Mammary epithelial cell (primary cell): Measurements from ENCODE around the gene WTIP.

Source experiments
- EZH2 ChIP-seq: IDR thresholded peaks from 2 replicates; pipeline ENCODE4 v1.6.1; 2012; ENCODE audit warnings: low read length, inconsistent platforms, borderline replicate concordance
- TF ChIP-seq, protein P1 (sequence below), 2 donors: IDR thresholded peaks in 1 of 2; conservative IDR thresholded peaks in 1 of 2; 2 replicates each; pipeline ENCODE4 v1.5.1; 2011 to 2012; ENCODE audit warnings: inconsistent platforms in 2 of 2, low read length in 2 of 2, mild to moderate bottlenecking in 2 of 2, control low read depth in 1 of 2, low read depth in 1 of 2; ENCODE audit not compliant: insufficient read depth in 1 of 2; ENCODE audit errors: extremely low read depth in 1 of 2

DNA sequence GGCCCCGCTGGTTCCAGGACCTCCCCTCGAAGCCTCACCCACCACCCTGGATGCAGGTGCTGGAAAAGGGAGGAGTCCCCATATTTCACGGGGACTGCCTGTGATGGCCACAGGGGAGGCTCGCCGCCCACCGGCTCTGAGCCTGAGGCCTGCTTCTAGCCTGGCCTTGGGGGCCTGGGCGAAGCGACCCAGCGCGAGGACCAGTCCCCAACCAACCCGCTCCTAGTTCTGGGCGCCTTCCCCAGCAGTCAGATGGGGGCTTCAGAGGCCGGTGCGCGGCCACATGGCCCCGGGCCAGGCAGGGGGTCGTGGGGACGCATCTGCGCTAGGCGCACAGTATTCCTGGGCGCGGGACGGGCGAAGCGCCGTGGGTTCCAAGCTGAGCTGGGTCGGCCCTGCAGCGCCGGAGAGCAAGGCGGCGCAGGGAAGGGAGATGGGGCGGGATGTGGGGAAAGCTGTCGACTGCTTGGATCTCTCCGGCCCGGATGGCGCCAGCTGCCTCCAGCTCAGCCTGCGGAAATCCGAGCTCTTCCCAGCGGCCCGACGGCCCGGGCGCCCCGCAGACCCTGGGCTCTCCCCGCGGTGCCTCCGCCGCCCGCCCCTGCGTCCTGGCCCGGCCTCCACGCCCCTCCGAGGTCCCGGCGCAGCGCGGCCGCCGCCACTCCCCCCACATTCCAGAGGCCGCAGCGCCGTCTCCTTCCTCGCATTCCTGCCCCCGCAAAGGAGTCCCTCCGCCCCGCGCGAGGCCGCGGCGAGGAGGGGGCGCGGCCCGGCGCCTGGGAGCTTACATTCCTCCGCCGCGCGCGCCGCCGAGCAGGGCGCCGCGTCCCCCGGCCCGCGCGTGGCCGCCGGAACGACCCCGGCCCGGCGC, at the start of gene WTIP:
- TF ChIP-seq, protein P1, sequence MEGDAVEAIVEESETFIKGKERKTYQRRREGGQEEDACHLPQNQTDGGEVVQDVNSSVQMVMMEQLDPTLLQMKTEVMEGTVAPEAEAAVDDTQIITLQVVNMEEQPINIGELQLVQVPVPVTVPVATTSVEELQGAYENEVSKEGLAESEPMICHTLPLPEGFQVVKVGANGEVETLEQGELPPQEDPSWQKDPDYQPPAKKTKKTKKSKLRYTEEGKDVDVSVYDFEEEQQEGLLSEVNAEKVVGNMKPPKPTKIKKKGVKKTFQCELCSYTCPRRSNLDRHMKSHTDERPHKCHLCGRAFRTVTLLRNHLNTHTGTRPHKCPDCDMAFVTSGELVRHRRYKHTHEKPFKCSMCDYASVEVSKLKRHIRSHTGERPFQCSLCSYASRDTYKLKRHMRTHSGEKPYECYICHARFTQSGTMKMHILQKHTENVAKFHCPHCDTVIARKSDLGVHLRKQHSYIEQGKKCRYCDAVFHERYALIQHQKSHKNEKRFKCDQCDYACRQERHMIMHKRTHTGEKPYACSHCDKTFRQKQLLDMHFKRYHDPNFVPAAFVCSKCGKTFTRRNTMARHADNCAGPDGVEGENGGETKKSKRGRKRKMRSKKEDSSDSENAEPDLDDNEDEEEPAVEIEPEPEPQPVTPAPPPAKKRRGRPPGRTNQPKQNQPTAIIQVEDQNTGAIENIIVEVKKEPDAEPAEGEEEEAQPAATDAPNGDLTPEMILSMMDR (conservative IDR thresholded peaks at IDR 0.05 in 1 of 2, IDR thresholded peaks at IDR 0.05 in 1 of 2; ENCODE audit: extremely low read depth in 1 of 2, insufficient read depth in 1 of 2, low read depth in 1 of 2, low read length in 2 of 2): no peak
- no peak for TF ChIP-seq EZH2
